LNCaP clone FGC (cell line): ENCODE results near the gene TRMT1.

ENCODE experiments used
- DNase-seq: peaks from one replicate; pipeline ENCODE4 v3.0.0-alpha.2; 2011; ENCODE audit warnings: low read depth
- H3K4me3 ChIP-seq: 2 replicates; pipeline ENCODE4 v1.5.1; 2011; ENCODE audit warnings: mild to moderate bottlenecking, low read depth, low read length, control low read depth
- CTCF ChIP-seq: IDR thresholded peaks from 2 replicates; pipeline ENCODE4 v1.5.1; 2012; ENCODE audit warnings: mild to moderate bottlenecking; ENCODE audit not compliant: control insufficient read depth, insufficient read depth; ENCODE audit errors: extremely low read depth

TRMT1 gene

GRCh38 chr19:13078381-13078780 is 38.2 kb downstream of the TRMT1 start:
- no peak overlapping the region for H3K4me3 ChIP-seq
- no peak for TF ChIP-seq CTCF
- DNase-seq = no peak

- no peak for DNase-seq
- H3K4me3 ChIP-seq = no peak overlapping the region
- no peak for TF ChIP-seq CTCF
Observed at GRCh38 chr19:13077240-13077639, 39.3 kb downstream of the TRMT1 start.

GRCh38 chr19:13076787-13077186 is 39.8 kb downstream of the TRMT1 start:
- no peak for DNase-seq
- TF ChIP-seq CTCF = no peak
- no peak overlapping the region for H3K4me3 ChIP-seq

GRCh38 chr19:13076320-13076719 is 40.2 kb downstream of the TRMT1 start:
- TF ChIP-seq CTCF = no peak
- no peak for DNase-seq
- no peak overlapping the region for H3K4me3 ChIP-seq

GRCh38 chr19:13074378-13074777 is 42.2 kb downstream of the TRMT1 start:
- H3K4me3 ChIP-seq = no peak overlapping the region
- no peak for TF ChIP-seq CTCF
- DNase-seq = no peak

- no peak for TF ChIP-seq CTCF
- H3K4me3 ChIP-seq = no peak overlapping the region
- DNase-seq = no peak
Observed at GRCh38 chr19:13073263-13073662, 43.3 kb downstream of the TRMT1 start.

- no peak for DNase-seq
- TF ChIP-seq CTCF = 0 out of 2 replicates have a peak, but pooled peaks have one; percentile 4
- no peak overlapping the region for H3K4me3 ChIP-seq
Observed at GRCh38 chr19:13072188-13072908, 44.2 kb downstream of the TRMT1 start.
